Measurements from ENCODE around the gene FOXF2. TPM values are rescaled to one million over a fixed set of nuclear protein-coding genes. Genes with fewer than 3 reads are reported as not detected.
A peak's percentile ranks its signal among the peaks of the same experiment; 100 is the strongest.
"Not testable (repeated sequence)": the region's sequence is repeated elsewhere in the genome, so short reads cannot be mapped to it uniquely, and the experiment has no call there.

The FOXF2 gene
- total RNA-seq, 4 donors from 2014 or later, result 9.0 to 45.2 (median 13.5) TPM

DNA sequence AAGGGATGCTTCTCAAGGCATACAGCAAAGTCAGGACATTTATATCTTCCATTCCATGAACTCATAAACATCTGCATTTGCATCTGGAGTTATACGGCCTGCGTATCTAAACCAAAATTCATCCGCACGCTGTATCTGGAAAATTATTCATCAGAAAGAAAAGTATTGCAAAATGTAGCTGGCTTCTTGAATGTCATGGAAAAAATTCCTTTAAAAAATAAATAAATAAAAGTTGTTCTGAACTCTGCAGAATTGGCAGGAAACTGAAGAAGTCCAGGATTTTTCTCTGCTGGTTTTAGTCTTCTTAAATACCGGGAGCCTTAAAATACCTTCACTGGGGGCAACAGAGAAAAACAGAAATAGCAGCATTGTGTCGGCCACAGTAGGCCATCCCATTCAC is 23.7 kb upstream of the FOXF2 start:
- in situ Hi-C loops (cut with MboI; ENCODE audit: low pct_ligation_motif_present in 1 of 4, low pct_unique_long_range_greater_than_20kb in 1 of 4, low sequenced_read_pairs in 3 of 4), result no loop called here
- 76 to 78% methylated on average over 6 of the region's 6 CpGs for WGBS, 2 donors (ENCODE audit: low coverage in 1 of 2)
- Histone ChIP-seq H3K27ac (peak overlapping the region in 3 of 4 donors; percentile 5 to 60 (median 35)), H3K27me3 (peaks cover 22% of the 10 kb centered on the region), H3K4me1 (peaks cover 0 to 8% (median 2%) of the 10 kb centered on the region in 4 donors), H3K9me3 (no peaks in the 10 kb centered on the region), H3K36me3 (no peaks in the 10 kb centered on the region), H3K4me3 (no peak overlapping the region)
- intact Hi-C loops (cut with DNase I; ENCODE audit: low total_unique reads), result no loop called here
- DNase-seq, result no peak
- TF ChIP-seq POLR2AphosphoS5 (IDR thresholded peaks at IDR 0.05) (no peak), POLR2A (IDR thresholded peaks at IDR 0.05) (no peak), EP300 (IDR thresholded peaks at IDR 0.05; ENCODE audit: low read depth) (no peak)

DNA sequence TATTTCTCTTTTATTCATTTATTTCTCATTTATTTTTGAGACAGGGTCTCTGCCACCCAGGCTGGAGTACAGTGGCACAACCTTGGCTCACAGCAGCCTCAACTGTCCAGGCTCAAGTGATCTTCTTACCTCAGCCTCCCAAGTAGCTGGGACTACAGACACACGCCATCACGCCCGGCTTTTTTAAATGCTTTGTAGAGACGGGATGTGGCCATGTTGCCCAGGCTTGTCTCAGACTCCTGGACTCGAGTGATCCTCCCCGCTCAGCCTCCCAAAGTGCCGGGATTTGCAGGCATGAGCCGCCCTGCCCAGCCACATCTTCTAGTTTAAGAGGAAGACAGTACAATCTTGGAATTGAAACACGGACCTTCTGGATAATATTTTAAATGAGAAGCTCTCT is 21.6 kb upstream of the FOXF2 start:
- Histone ChIP-seq H3K4me3 (no peak overlapping the region), H3K27ac (no peak overlapping the region), H3K27me3 (peaks cover 31% of the 10 kb centered on the region), H3K36me3 (no peaks in the 10 kb centered on the region), H3K4me1 (peaks cover 0 to 8% (median 2%) of the 10 kb centered on the region in 4 donors), H3K9me3 (no peaks in the 10 kb centered on the region)
- in situ Hi-C loops (cut with MboI; ENCODE audit: low pct_ligation_motif_present in 1 of 4, low pct_unique_long_range_greater_than_20kb in 1 of 4, low sequenced_read_pairs in 3 of 4), result no loop called here
- intact Hi-C loops (cut with DNase I; ENCODE audit: low total_unique reads), result no loop called here
- TF ChIP-seq POLR2AphosphoS5 (IDR thresholded peaks at IDR 0.05) (no peak), EP300 (IDR thresholded peaks at IDR 0.05; ENCODE audit: low read depth) (no peak), POLR2A (IDR thresholded peaks at IDR 0.05) (no peak)
- TF ChIP-seq, protein P1, sequence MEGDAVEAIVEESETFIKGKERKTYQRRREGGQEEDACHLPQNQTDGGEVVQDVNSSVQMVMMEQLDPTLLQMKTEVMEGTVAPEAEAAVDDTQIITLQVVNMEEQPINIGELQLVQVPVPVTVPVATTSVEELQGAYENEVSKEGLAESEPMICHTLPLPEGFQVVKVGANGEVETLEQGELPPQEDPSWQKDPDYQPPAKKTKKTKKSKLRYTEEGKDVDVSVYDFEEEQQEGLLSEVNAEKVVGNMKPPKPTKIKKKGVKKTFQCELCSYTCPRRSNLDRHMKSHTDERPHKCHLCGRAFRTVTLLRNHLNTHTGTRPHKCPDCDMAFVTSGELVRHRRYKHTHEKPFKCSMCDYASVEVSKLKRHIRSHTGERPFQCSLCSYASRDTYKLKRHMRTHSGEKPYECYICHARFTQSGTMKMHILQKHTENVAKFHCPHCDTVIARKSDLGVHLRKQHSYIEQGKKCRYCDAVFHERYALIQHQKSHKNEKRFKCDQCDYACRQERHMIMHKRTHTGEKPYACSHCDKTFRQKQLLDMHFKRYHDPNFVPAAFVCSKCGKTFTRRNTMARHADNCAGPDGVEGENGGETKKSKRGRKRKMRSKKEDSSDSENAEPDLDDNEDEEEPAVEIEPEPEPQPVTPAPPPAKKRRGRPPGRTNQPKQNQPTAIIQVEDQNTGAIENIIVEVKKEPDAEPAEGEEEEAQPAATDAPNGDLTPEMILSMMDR (IDR thresholded peaks at IDR 0.05), result no peak
- 84 to 87% methylated on average over 6 to 9 of the region's 9 CpGs for WGBS, 2 donors (ENCODE audit: low coverage in 1 of 2)
- no peak for DNase-seq

DNA sequence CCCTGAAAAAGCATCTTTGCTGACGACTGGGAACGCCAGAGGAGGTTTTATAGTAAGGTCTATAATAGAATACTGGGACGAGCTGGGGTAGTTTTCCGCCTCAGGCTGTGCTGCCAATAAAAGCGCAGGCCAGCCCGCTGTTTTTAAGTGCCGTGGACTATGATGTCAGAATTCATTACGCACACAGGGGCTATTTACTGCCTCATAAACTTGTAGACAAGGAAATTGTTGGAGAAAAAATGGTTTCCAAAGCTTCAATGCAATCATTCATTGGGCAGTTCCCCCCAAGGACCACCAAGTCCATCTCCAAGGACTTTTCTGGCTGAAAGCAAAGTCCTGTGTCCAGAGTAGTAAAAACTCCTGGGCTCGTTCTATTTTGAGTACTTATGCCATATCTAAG is 20.4 kb upstream of the FOXF2 start:
- Histone ChIP-seq H3K9me3 (no peaks in the 10 kb centered on the region), H3K4me1 (peaks cover 0 to 8% (median 2%) of the 10 kb centered on the region in 4 donors), H3K27ac (no peak overlapping the region), H3K36me3 (no peaks in the 10 kb centered on the region), H3K4me3 (no peak overlapping the region), H3K27me3 (peaks cover 43% of the 10 kb centered on the region)
- TF ChIP-seq EP300 (IDR thresholded peaks at IDR 0.05; ENCODE audit: low read depth) (no peak), POLR2A (IDR thresholded peaks at IDR 0.05) (no peak), POLR2AphosphoS5 (IDR thresholded peaks at IDR 0.05) (no peak)
- TF ChIP-seq, protein P1 (IDR thresholded peaks at IDR 0.05), result no peak
- 50 to 67% methylated on average over 7 to 9 of the region's 9 CpGs for WGBS, 2 donors (ENCODE audit: low coverage in 1 of 2)
- intact Hi-C loops (cut with DNase I; ENCODE audit: low total_unique reads) (no loop called here), in situ Hi-C loops (cut with MboI; ENCODE audit: low pct_ligation_motif_present in 1 of 4, low pct_unique_long_range_greater_than_20kb in 1 of 4, low sequenced_read_pairs in 3 of 4) (no loop called here)
- DNase-seq, result no peak

DNA sequence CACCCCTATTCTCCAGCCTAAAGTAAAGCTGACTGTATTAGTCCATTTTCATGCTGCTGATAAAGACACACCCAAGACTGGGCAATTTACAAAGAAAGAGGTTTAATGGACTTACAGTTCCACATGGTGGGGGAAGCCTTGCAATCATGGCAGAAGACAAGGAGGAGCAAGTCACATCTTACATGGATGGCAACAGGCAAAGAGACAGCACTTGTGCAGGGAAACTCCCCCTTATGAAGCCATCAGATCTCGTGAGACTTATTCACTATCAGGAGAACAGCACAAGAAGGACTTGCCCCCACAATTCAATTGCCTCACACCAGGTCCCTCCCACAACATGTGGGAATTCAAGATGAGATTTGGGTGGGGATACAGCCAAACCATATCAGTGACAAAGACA is 19.7 kb upstream of the FOXF2 start:
- H3K9me3 ChIP-seq; in situ Hi-C loops (cut with MboI; ENCODE audit: low pct_ligation_motif_present in 1 of 4, low pct_unique_long_range_greater_than_20kb in 1 of 4, low sequenced_read_pairs in 3 of 4); H3K4me1 ChIP-seq; H3K36me3 ChIP-seq; intact Hi-C loops (cut with DNase I; ENCODE audit: low total_unique reads); H3K4me3 ChIP-seq; H3K27ac ChIP-seq; DNase-seq: not testable (repeated sequence)
- H3K27me3 ChIP-seq, result peaks cover 50% of the 10 kb centered on the region
- WGBS, 2 donors (ENCODE audit: low coverage in 1 of 2), result 100% methylated on average over 1 of the region's 1 CpG; no CpG with 5 or more reads in 1 of the 2 donors

DNA sequence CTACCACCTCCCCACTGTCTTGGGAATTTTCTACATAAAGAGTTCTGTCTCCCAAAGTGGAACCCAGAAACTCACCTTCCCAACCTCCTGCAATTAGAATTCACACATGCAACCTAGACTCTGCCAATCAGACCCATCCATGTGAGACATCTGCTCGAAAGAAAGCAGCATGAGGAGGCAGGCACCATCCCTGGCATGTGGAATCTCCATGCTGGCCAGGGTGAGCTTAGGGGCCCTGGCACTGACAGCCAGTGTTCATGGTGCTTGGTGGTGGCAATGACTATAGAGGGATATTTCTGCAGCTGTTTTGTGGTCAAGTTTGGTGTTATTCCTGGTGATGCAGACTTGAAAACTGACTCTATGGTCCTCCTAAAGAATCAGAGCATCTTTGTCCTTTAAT is 17.4 kb upstream of the FOXF2 start:
- peaks cover 65% of the 10 kb centered on the region for H3K27me3 ChIP-seq
- H3K27ac ChIP-seq, result no peak overlapping the region
- H3K9me3 ChIP-seq, result no peaks in the 10 kb centered on the region
- TF ChIP-seq, protein P1 (IDR thresholded peaks at IDR 0.05), result no peak
- TF ChIP-seq POLR2AphosphoS5 (IDR thresholded peaks at IDR 0.05), result no peak
- TF ChIP-seq POLR2A (IDR thresholded peaks at IDR 0.05), result no peak
- no peak for TF ChIP-seq EP300 (IDR thresholded peaks at IDR 0.05; ENCODE audit: low read depth)
- in situ Hi-C loops (cut with MboI; ENCODE audit: low pct_ligation_motif_present in 1 of 4, low pct_unique_long_range_greater_than_20kb in 1 of 4, low sequenced_read_pairs in 3 of 4), result no loop called here
- H3K4me1 ChIP-seq, result no peaks in the 10 kb centered on the region
- H3K36me3 ChIP-seq, result no peaks in the 10 kb centered on the region
- no peak for DNase-seq
- WGBS, 2 donors (ENCODE audit: low coverage in 1 of 2), result 40 to 71% methylated on average over 1 of the region's 1 CpG
- H3K4me3 ChIP-seq, result no peak overlapping the region
- intact Hi-C loops (cut with DNase I; ENCODE audit: low total_unique reads), result no loop called here
